Measurements from ENCODE around the gene ZNF248.
"Not testable (repeated sequence)": the region's sequence is repeated elsewhere in the genome, so short reads cannot be mapped to it uniquely, and the experiment has no call there.

Gene ZNF248

DNA sequence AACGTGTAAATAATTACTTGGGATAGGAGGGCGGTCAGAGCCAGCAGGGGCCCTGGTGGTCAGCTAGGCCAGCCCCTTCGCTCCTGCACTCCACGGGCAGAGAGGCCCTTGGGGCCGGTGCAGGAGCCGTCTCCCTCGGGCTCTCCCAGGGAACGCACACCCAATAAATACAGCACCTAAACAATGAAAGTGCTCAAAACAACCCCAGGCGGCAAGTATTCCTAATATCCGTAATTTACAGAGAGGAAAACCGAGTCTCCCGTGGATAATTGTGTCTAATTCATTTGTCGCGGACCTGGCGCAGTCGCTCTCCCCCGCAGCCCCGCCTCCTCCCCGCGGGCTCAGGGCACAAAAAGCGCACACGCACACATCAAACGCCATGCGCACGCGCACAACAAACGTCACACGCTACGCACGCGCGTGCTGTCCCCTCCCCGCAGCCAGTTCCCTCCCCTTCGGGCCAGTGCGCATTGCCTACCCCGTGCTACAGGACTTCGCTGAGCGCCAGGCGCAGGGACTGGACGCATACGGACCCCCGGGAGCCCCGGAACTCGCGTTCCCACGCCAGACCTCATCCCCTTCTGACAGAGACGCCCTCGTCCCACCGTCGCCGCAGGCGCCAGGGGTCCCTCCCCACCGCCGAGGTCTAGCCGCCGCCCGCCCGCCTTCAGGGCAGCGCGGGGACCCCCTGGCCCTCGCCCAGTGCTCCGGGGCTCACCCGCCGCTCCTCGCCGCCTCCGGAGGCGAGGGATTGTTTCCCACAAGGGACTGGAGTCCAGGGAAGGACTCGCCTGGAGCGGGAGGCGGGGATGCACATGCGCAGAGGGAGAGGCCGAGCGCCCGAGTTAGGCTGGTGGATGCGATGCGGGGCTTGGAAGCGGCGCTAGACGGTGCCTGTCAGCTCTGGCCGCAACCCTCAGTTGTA lies at the start of gene ZNF248:
Gene ZNF248 (minus strand): TSS at position 324 of the 925 bp plus-strand sequence. CDS start 1,300 bp downstream, outside the sequence.
- peak; percentile 93 to 96 for ATAC-seq

DNA sequence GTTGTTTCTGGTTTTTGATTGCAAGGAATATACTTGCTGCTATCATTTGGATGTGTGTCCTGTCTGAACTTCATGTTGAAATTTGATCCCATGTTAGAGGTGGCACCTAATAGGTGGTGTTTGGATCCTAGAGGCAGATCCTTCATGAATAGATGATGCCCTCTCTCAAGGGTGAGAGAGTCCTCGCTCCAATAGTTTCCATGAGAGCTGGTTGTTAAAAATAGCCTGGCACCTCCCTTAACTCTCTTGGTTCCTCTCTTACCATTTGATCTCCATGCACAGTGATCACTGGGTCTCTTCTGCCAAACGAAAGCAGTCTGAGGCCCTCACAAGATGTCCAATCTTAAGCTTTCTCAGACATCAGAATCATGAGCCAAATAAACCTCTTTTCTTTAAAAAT lies 49.0 kb upstream of the ZNF248 start:
- ATAC-seq: no peak

DNA sequence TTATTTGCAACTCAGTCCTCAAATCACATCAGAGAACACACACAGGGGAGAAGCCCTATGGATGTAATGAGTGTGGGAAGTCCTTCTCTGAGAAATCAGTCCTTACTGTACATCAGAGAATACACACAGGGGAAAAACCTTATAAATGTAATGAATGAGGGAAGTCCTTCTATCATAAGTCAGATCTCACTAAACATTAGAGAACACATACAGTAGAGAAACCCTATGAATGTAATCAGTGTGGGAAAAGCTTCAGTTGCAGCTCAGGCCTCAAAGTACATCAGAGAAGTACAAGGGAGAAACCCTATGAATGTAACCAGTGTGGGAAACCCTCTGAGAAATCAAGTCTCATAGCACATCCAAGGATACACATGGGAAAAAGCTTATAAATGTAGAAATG lies 39.0 kb upstream of the ZNF248 start:
- ATAC-seq: no peak

DNA sequence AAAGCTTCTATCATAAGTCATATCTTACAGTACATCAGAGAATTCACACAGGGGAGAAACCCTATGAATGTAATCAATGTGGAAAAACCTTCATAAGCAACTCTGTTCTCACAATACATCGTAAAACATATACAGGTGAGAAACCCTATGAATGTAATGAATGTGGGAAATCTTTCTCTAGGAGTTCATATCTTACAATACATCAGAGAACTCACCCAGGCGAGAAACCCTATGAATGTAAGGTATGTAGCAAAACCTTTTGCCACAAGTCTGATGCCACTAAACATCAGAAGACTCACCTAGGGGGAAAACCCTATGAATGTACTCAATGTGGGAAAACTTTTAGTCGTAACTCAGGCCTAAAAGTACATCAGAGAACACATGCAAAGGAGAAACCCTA lies 38.3 kb upstream of the ZNF248 start:
- ATAC-seq: no peak

DNA sequence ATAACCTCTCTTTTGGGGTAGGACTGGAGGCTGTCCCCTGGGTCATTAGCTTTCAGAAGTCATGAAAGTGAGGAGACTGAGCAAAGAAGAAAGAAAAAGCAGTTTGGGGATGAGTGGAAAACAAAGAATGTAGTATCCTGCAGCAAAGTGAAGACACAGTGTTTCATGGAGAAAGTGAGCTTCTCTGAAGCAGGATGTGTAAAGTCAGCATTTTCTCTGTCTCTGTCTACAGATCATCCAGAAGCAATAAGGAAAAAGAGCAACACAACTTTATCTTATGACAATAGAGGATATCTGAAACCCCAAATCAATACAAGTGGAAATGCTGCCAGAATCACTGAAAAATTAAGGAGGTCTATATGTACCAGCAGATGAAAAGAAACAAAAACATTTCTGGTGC lies 28.4 kb upstream of the ZNF248 start:
- no peak for ATAC-seq

DNA sequence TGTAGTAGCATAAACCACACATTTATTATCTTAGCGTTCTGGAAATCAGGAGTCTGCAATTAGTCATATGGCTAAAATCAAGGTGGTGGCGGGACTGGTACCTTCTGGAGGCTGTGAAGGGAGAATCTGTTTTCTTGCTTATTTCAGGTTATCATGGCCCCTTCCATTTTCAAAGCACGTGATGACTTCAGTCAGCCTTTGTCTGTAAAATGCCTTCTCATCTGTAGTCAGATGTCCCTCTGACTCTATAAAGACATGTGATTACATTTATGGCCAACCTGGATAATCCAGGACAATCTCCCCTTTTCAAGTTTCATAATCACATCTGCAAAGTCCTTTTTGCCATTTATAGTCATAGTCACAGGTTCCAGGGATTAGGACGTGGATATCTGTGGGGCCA lies 15.5 kb upstream of the ZNF248 start:
- no peak for ATAC-seq

DNA sequence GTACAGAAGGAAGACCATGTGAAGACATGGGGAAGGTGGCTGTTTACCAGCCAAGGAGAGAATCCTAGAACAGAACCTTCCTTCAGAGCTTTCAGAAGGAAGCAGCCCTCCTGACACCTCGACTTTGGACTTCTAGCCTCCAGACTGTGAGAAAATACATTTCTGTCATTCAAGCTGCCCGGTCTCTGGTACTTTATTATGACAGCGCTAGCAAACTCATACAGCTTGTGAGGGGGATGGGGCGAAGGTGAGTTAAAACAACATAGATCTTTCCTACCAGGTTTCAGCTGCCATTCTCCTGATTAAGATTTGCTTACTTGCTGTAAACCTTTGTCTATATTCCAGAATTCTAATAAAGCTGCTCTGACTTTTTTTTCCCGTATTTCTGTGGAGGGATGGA lies 14.9 kb upstream of the ZNF248 start:
- no peak for ATAC-seq

DNA sequence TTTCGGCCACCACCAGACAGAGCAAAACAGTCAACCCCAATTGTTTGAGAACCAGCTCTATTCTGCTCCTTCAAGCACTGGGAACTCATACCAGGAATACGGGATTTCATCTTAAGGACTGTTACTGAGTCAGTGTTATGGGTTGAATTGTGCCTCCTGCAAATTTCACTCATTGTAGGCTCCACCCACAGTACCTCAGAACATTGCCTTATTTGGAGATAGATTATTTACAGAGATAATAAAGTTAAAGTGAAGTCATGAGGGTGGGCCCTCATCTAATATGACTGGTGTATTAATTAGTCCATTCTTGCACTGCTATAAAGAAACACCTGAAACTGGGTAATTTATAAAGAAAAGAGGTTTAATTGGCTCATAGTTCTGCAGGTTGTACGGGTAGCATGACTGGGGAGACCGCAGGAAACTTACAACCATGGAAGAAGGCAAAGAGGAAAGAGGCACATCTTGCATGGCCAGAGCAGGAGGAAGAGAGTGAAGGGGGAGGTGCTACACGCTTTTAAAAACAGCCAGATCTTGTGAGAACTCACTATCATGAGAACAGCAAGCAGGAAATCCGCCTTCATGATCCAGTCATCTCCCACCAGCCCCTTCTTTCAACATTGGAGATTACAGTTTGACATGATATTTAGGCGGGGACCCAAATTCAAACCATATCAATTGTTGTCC lies 14.3 kb upstream of the ZNF248 start:
- no peak for ATAC-seq

DNA sequence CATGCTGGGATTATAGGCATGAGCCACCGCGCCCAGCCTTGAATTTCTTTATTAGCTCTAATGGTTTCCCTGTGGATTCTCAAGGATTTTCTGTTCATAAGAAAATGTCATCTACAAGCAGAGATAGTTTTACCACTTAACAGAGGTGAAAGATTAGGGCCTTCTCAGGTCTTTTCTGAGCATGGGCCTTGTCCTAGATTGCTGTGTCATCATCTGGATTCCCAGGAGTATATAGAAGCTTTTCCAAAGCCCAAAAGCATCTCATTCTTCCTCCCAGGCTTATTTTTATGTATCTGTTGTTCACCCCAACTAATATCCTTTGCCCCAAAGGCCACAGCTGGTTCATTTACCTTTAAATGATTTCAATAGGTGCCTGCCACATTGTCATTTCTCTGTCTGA lies 13.7 kb upstream of the ZNF248 start:
- ATAC-seq: no peak

DNA sequence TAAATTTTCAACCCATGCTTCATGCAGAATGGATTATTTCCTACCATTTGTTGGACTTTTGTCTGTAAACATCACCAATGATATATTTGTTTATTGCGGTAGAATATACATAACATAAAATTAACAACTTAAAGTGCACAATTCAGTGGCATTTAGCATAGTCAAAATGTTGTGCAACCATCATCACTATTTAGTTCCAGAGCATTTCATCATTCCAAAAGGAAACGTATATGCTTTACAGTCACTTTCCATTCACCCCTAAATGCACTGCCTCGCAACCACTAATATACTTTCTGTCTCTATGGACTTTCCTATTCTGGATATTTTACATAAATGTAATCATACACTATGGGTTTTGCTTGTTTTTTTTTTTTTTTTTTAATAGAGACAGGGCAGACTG lies 11.4 kb upstream of the ZNF248 start:
- ATAC-seq: no peak

DNA sequence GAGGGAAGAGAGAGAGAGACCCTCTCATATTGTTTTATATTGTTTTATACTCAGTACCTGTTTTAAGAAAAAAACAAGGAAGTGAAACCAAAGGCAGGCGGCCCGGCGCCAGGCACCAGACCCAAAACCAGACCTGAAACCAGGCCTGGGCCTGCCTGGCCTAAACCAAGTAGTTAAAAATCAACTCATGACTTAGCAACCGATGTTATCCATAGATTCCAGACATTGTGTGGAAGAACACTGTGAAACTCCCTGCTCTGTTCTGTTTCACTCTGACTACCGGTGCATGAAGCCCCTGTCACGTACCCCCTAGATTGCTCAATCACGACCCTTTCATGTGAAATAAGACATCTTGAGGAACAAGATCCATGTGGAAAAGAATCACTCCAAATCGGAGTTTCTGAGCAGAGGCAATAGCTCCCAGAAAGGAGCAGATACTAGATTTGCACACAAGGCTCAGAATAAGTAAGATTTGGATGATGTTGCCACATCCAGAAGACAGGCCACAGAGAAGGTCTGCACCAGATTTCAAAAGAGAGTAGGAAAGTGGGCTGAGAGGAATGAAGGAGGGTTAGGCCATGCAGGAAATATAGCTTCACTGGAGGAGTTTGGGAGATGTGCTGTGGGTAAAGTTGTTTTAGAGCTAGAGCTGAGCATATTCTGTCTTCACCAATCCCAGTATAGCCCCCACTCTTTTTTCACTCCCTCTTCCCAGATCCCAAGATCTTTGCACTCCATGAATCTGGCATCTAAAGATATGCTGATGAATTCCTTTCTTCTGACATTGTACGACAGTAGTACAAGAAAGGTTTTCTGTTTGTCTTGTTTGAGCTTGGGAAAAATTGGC lies 8.8 kb upstream of the ZNF248 start:
- no peak for ATAC-seq

DNA sequence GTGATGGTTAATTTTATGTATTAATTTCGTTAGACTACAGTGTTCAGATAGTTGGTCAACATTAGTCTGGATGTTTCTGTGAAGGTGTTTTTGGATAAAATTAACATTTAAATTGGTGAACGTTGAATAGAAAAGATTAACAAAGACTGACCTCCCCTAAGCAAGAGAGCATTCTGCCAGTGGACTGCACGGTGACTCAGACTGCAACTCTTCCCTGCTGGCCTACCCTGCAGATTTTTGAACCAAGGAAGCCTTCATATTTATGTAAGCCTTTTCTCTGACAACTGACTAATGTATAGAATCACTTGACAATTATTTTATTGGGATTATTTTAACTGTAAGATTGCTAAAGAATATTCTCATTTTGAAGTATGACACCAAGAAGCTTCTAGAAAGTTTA lies 7.9 kb upstream of the ZNF248 start:
- ATAC-seq: no peak

DNA sequence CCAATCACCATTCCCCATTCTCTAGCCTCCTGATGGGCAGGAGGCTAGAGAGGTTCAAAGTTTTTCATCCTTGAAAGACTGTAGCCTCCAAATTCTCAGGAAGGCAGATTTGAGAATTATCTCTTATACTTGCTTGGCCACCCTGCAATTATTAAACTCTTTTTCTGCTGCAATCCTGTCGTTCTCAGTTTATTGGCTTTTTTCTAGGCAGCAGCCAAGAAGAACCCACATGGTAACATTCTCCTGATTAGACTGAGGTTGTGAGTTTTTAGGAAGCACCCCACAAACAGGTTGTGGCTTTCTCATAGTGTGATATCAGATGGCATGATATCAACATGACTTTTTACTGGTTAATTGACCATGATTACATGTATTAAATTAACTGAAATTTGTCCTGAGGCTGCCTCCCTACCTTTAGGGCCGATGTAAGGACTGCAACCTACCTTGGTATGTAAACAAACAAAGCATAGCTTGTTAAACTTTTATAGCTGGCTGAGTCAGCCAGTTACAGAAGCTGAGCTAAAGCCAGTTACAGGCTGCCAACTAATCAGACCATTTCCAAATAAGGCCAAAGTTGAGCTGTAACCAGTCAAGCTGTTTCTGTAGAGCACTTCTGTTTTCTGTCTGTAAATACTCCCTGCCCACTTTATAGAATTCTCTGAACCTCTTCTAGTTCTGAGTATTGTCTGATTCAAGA lies 3.2 kb upstream of the ZNF248 start:
- ATAC-seq: peak in 1 of 2 donors; percentile 44

DNA sequence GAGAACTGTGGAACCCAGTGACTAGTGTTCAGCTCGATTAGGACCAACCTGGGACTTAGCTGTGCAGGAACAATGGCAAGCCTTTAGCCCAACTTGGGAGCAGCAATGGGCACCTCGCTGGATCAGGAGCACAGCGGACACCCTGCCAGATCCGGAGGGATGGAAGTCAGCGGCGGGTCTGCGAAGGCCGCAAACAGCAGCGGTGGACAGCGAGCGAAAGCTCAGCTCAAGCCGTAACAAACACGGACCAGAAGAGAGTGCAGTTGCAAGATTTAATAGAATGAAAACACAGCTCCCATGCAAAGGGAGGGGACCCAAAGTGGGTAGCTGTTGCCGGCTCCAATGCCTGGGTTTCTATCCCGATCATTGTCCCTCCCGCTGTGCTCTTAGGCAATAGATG lies 1.9 kb upstream of the ZNF248 start:
- ATAC-seq: not testable (repeated sequence)

DNA sequence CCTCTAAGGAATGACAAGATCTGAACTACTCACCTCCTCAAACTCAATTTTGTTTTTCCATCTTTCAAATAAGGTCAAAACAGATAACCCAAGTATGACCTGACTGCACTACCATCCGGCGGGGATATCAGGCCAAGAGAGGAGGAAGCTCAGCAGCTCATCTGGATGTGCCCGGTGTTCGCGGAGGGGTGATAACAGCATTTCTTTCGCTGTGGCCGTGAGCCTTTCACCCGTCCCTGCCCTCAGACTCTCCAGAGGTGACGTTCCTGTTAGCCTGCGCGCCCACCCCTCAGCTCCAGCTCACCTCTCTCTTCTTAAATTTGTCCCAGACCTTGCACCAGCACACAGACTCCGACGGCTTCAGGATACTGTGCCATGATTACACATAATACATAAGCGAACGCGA lies 526 bp downstream of the ZNF248 start:
- ATAC-seq: peak; percentile 3 to 5

DNA sequence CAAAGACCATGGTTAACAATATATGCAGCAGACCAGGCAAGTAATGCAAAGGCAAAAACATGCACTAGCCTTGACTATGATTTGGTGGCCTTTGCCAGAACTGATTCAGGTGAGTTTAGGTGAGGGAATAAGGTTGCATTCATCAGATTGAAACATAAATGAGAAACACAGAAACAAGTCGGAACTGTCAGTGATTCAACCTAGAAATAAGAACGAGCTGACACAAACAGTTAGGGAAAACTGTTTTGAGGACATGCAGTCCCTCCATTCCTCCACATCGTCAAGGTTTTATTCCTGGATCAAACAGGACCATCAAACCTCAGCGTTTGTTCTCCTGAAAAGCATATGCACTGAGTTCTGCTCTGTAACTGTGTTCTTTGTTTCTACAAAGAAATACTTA lies 1.8 kb downstream of the ZNF248 start:
- no peak for ATAC-seq

DNA sequence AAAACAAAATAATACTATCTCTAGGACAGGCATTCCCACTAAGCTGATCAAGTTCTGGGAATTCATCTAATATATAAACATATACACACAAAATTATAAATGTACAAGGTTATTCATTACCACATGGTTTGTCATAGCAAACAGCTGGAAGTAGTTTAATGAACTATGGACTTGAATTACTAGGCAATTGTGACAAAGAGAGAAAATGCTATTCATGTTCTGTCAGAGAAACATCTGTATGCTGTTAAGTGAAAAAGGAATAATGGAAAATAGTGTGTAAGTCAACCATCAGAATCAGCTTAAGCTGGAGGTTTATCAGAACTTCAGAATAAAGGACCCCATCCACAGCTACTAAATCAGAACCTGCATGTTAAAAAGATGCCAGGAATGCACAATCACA lies 2.8 kb downstream of the ZNF248 start:
- no peak for ATAC-seq

DNA sequence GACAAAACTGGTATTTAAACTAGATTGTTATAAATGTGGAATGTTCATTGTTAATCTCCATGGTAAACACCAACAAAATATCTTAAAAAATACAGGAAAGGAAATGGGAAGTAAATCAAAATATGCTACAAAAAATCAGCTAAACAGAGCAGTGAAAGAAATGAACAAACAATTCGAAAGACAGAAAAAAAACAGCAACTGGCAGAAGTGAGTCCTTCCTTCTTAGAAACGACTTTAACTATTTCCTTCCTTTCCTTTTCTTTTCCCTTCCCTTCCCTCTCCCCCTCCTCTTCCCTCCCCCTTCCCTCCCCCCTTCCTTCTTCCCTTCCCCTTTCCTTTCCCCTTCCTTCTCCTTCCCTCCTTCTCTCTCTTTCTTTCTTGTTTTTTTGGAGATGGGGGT lies 12.8 kb downstream of the ZNF248 start:
- no peak for ATAC-seq

DNA sequence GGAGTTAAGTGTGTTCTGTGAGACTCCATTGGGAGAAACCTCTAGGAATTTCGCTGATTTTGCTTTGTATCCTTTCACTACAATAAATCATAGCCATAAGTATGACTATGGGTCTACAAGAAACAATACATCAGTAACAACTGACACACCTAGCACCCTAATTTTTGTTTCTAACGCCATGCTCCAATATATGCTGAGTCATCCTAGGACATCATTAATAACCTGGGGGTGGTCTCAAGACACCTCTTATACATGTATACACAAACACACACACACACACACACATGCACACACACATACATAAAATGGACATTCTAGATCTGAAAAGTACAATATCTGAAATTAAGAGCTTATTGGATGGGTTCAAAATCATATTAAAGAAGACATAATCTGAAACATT lies 18.2 kb downstream of the ZNF248 start:
- ATAC-seq: no peak

DNA sequence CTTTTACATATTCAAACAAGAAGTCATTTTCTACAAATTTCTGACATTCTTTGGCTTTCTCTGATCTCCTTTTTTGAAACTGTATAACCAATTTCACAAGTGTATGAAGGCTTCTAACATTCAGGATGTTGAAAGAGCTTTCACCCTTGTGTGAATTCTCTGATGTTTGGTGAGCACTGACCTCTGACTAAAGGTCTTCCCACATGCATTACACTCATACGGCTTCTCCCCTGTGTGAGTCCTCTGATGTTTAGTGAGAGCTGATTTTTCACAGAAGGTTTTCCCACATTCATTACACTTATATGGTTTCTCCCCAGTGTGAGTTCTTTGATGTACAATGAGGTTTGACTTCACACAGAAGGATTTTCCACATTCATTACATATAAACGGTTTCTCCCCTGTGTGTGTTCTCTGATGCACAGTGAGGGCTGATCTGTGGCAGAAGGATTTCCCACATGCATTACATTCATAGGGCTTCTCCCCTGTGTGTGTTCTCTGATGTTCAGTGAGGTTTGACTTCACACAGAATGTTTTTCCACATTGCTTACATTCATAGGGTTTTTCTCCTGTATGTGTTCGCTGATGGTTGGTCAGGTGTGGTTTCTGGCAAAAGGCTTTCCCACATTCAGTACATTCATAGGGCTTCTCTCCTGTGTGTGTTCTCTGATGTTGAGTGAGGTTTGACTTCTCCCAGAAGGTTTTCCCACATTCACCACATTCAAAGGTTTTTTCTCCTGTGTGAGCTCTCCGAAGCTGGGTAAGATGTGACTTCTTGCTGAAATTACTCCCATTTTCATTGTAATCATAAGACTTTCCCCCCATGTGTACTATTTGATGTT lies 25.7 kb downstream of the ZNF248 start:
- ATAC-seq: no peak

DNA sequence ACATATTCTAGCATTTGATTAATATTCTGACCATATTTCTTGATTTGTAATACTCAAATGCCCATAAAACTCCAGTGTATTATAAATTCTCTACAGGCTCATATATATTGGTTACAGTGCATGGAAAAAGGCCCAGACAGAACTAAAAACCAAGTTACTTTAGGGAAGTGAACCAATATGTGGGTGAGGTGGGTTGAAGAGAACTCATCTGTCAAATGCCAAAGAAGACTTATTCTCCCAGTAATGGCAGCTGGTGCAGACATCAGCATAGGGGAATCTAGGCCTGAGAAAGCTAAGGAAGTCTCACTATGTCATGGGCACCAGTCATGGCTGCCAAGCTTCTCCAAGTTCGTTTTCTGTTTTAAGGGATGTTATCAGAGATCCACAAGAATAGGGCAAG lies 30.6 kb downstream of the ZNF248 start:
- ATAC-seq: no peak

DNA sequence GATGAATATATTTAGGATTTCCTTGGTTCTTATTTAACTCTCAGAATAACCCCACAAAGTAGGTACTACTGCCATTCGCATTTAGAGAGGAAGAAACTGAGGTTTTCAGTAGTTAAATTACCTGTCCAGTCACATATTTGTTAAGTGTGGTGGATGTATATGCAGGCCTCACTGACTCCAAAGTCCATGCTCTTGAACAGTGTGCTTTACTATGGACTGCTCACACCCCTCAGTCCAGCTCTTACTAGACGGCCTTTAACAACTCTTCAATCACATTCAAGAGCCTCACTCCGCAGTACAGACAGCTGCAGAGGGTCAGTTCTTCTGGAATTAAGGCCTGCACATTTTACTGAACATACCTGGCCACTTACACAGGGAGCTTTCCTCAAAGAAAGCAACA lies 36.2 kb downstream of the ZNF248 start:
- no peak for ATAC-seq
